Suprapubic skin (tissue), 4 donors: ENCODE results near the gene FBP1. TPM values are rescaled to one million over a fixed set of nuclear protein-coding genes. Genes with fewer than 3 reads are reported as not detected.
"Not testable (repeated sequence)": the region's sequence is repeated elsewhere in the genome, so short reads cannot be mapped to it uniquely, and the experiment has no call there.

Source experiments
- DNase-seq, 2 donors: peaks; one replicate each; pipeline ENCODE4 v3.0.0-alpha.2; 2019; ENCODE audit warnings: low spot score in 2 of 2
- H3K27ac ChIP-seq: fragments of 200-600 bp; sonication (generic); one replicate; pipeline ENCODE4 v1.5.1; 2019
- H3K27me3 ChIP-seq: fragments of 200-600 bp; sonication (generic); one replicate; pipeline ENCODE4 v1.5.1; 2019
- H3K36me3 ChIP-seq: fragments of 200-600 bp; sonication (generic); one replicate; pipeline ENCODE4 v1.5.1; 2019
- H3K4me1 ChIP-seq: fragments of 200-600 bp; sonication (generic); one replicate; pipeline ENCODE4 v1.5.1; 2019
- H3K4me3 ChIP-seq: fragments of 200-600 bp; sonication (generic); one replicate; pipeline ENCODE4 v1.5.1; 2019; ENCODE audit warnings: mild to moderate bottlenecking
- H3K9me3 ChIP-seq: fragments of 200-600 bp; sonication (generic); one replicate; pipeline ENCODE4 v1.5.1; 2019
- EP300 ChIP-seq: sonication (generic); formaldehyde crosslinking; IDR thresholded peaks from one replicate; pipeline ENCODE4 v1.6.1; 2017; ENCODE audit warnings: antibody characterized with exemption
- POLR2A ChIP-seq, 2 donors: fragments of 450-650 bp; IDR thresholded peaks; one replicate each; pipeline ENCODE4 v1.6.1; 2017; ENCODE audit warnings: antibody characterized with exemption in 2 of 2, mild to moderate bottlenecking in 2 of 2, moderate library complexity in 2 of 2
- POLR2AphosphoS5 ChIP-seq, 3 donors: sonication (generic); formaldehyde crosslinking; IDR thresholded peaks; one replicate each; pipeline ENCODE4 v1.6.1; 2017; ENCODE audit warnings: antibody characterized with exemption in 3 of 3
- WGBS: methylation state at CpG from one replicate; pipeline ENCODE4 v1.1.5; 2018; 5-methylcytosine and 5-hydroxymethylcytosine counted together
- total RNA-seq, 4 donors: library from RNA; depleted of rRNA; stranded (reverse); fragments of >200 nt; gene quantifications; one replicate each; pipeline ENCODE4 v1.1.0, GENCODE V29; 2016
- TF ChIP-seq, protein P1 (sequence below), 2 donors: fragments of 200-600 bp in 1 of 2; fragments of 450-650 bp in 1 of 2; sonication (generic) in 1 of 2; IDR thresholded peaks; one replicate each; pipeline ENCODE4 v1.5.1; 2016 to 2019; ENCODE audit warnings: antibody characterized with exemption in 2 of 2, mild to moderate bottlenecking in 1 of 2, moderate library complexity in 1 of 2

FBP1 gene
- total RNA-seq, 4 donors from 2014 or later: 4.5 to 15.2 (median 11.3) TPM

DNA sequence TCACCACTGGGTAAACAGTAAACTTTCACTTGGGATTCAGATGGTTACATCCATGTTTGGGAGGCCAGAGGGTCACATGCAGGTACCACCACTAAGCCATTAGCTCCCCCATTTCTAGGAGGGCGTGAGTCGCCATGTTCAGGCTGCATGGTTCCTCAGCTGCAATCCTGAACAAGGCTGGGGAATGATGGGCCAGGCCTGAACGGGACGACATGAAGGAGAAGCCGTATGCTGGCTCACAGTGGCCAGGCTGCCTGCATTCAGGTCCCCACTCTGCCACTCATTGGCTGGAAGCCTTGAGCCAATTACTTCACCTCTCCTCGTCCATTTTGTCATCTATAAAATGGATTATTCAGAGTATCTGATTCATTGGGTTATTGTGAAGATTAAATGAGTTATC is 36.7 kb downstream of the FBP1 start:
- peaks cover 4% of the 10 kb centered on the region for H3K27me3 ChIP-seq
- no peak for DNase-seq
- no peak overlapping the region for H3K27ac ChIP-seq
- no peaks in the 10 kb centered on the region for H3K36me3 ChIP-seq
- TF ChIP-seq POLR2A (IDR thresholded peaks at IDR 0.05) (no peak), POLR2AphosphoS5 (IDR thresholded peaks at IDR 0.05) (no peak), EP300 (no peak)
- TF ChIP-seq, protein P1, sequence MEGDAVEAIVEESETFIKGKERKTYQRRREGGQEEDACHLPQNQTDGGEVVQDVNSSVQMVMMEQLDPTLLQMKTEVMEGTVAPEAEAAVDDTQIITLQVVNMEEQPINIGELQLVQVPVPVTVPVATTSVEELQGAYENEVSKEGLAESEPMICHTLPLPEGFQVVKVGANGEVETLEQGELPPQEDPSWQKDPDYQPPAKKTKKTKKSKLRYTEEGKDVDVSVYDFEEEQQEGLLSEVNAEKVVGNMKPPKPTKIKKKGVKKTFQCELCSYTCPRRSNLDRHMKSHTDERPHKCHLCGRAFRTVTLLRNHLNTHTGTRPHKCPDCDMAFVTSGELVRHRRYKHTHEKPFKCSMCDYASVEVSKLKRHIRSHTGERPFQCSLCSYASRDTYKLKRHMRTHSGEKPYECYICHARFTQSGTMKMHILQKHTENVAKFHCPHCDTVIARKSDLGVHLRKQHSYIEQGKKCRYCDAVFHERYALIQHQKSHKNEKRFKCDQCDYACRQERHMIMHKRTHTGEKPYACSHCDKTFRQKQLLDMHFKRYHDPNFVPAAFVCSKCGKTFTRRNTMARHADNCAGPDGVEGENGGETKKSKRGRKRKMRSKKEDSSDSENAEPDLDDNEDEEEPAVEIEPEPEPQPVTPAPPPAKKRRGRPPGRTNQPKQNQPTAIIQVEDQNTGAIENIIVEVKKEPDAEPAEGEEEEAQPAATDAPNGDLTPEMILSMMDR (IDR thresholded peaks at IDR 0.05): no peak
- 79% methylated on average over 6 of the region's 6 CpGs for WGBS
- H3K4me3 ChIP-seq: no peak overlapping the region
- H3K4me1 ChIP-seq: peaks cover 3% of the 10 kb centered on the region
- no peaks in the 10 kb centered on the region for H3K9me3 ChIP-seq

GRCh38 chr9:94600715-94601114 is 38.6 kb downstream of the FBP1 start:
- H3K4me1 ChIP-seq: peaks cover 3% of the 10 kb centered on the region
- TF ChIP-seq POLR2A (IDR thresholded peaks at IDR 0.05) (no peak), EP300 (no peak), POLR2AphosphoS5 (IDR thresholded peaks at IDR 0.05) (no peak)
- TF ChIP-seq, protein P1 (IDR thresholded peaks at IDR 0.05): no peak
- no peak for DNase-seq
- H3K27me3 ChIP-seq: peaks cover 2% of the 10 kb centered on the region
- H3K9me3 ChIP-seq: no peaks in the 10 kb centered on the region
- 76% methylated on average over 10 of the region's 10 CpGs for WGBS
- no peak overlapping the region for H3K4me3 ChIP-seq
- no peak overlapping the region for H3K27ac ChIP-seq
- H3K36me3 ChIP-seq: no peaks in the 10 kb centered on the region

- Histone ChIP-seq H3K9me3 (no peaks in the 10 kb centered on the region), H3K4me3 (no peak overlapping the region), H3K4me1 (peaks cover 3% of the 10 kb centered on the region), H3K27ac (no peak overlapping the region), H3K36me3 (no peaks in the 10 kb centered on the region), H3K27me3 (peaks cover 5% of the 10 kb centered on the region)
- DNase-seq: no peak
- TF ChIP-seq POLR2AphosphoS5 (IDR thresholded peaks at IDR 0.05) (no peak), POLR2A (IDR thresholded peaks at IDR 0.05) (no peak), EP300 (no peak)
- TF ChIP-seq, protein P1 (IDR thresholded peaks at IDR 0.05): no peak
- WGBS: 83% methylated on average over 8 of the region's 8 CpGs
These were observed 39.1 kb downstream of the FBP1 start for GRCh38 chr9:94600258-94600657.

DNA sequence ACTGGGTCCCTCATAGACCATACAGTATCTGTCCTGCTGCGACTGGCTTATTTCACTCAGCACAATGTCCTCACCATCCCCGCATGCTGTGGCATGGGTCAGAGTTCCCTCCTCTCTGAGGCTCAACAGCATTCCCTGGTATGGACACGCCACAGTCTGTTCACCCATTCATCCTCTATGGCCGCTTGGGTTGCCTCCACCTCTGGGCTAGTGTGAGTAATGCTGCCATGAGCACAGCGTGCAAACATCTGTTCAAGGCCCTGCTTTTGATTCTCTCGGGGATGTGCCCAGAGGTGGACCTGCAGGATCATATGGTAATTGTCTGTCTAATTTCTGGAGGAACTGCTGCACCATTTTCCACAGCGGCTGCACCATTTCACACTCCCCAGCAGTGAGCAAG is 40.2 kb downstream of the FBP1 start:
- DNase-seq: no peak
- no peaks in the 10 kb centered on the region for H3K36me3 ChIP-seq
- no peak overlapping the region for H3K4me3 ChIP-seq
- 68% methylated on average over 7 of the region's 7 CpGs for WGBS
- no peaks in the 10 kb centered on the region for H3K9me3 ChIP-seq
- H3K27ac ChIP-seq: no peak overlapping the region
- H3K4me1 ChIP-seq: peaks cover 3% of the 10 kb centered on the region
- H3K27me3 ChIP-seq: peaks cover 5% of the 10 kb centered on the region
- TF ChIP-seq, protein P1 (IDR thresholded peaks at IDR 0.05): no peak
- TF ChIP-seq POLR2AphosphoS5 (IDR thresholded peaks at IDR 0.05) (no peak), EP300 (no peak), POLR2A (IDR thresholded peaks at IDR 0.05) (no peak)

DNA sequence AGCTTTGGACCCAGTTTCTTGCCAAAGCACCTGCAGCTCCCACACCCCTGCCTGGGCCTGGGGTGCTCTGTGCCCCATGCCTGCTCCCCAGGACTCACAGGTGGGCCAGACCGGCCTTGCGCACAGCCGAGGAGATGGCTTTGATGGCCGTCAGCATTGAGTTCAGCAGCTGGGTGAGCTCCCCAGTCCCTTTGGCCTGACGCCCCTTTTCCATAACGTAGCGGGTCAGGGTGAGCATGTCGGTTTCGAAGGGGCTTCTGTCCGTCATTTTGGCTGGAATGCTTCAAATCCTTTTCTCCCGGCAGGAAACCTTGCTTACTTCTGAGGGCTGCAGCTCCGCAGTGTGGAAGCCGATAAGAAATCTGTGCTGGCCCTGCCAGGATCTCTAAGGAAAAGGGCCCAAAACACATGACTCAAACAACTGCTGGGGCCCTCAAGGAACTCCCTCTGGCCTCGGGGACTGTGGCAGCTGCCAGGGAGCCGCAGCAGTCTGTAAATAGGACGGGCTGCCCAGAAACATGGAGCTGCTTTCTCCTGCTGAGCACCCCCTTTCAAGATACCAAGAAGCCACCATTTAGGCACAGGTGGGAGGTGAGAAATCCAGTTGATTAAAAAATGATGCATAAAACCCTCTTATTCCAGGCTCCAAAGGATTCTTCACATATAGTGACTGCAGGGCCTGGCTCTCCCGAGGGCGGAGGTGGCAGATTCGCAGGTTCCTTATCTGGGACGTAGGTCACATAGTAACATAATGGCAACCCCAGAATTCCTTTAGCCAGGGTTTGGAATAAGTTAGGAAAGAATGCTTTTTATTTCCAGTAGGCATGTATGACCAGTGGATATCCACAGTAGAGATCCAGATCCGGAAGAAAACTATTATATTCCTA is 45.6 kb downstream of the FBP1 start, which contains the start of gene FBP2:
Gene FBP2, minus strand, starts transcription at position 366 of the 887 bp plus-strand sequence. Its CDS starts 98 bp downstream, at position 268.
- DNase-seq: no peak
- no peak within 1 kb of the TSS for H3K4me3 ChIP-seq

GRCh38 chr9:94592683-94593082 is 46.6 kb downstream of the FBP1 start:
- not testable (repeated sequence) for H3K4me3 ChIP-seq, H3K27ac ChIP-seq, H3K4me1 ChIP-seq, DNase-seq, H3K36me3 ChIP-seq, H3K9me3 ChIP-seq
- 87% methylated on average over 7 of the region's 7 CpGs for WGBS
- peaks cover 16% of the 10 kb centered on the region for H3K27me3 ChIP-seq

More for the DNA sequence above, 45.6 kb downstream of the FBP1 start, which contains the start of gene FBP2:
- TF ChIP-seq, protein P1 (IDR thresholded peaks at IDR 0.05): no peak
- no peak for TF ChIP-seq POLR2AphosphoS5 (IDR thresholded peaks at IDR 0.05)
- TF ChIP-seq EP300: no peak
- TF ChIP-seq POLR2A (IDR thresholded peaks at IDR 0.05): no peak
- WGBS: 55% methylated on average over 8 of the region's 21 CpGs
- Histone ChIP-seq H3K36me3 (no peaks in the 10 kb centered on the region), H3K27ac (no peak within 1 kb of the TSS), H3K4me1 (no peaks in the 10 kb centered on the region), H3K9me3 (no peaks in the 10 kb centered on the region), H3K27me3 (peaks cover 11% of the 10 kb centered on the region)
